H1 (cell line): ENCODE measurements around the gene CELA2A. TPM values are rescaled to one million over a fixed set of nuclear protein-coding genes. Genes with fewer than 3 reads are reported as not detected.

Source experiments
- CTCF ChIA-PET: fragments of 300-600 bp; sonication (Branson Sonifier 250); formaldehyde crosslinking; loops from one replicate; lab custom pipeline; 2021; ENCODE audit not compliant: partially characterized antibody; lab: Charles Lee
- POLR2A ChIA-PET: fragments of 300-600 bp; sonication (Branson Sonifier 250); formaldehyde crosslinking; loops from one replicate; lab custom pipeline; 2021; ENCODE audit warnings: inconsistent platforms; ENCODE audit not compliant: partially characterized antibody; lab: Charles Lee
- DNase-seq, 2 experiments: peaks; one replicate each; pipeline versions ENCODE4 v3.0.0 to v3.0.0-alpha.2; 2010 to 2022; ENCODE audit warnings: low spot score in 2 of 2, low read depth in 1 of 2, mixed read lengths in 1 of 2
- FAIRE-seq: peaks from 2 replicates; lab custom pipeline; 2011; peaks lifted over from hg19 to GRCh38; lab: Jason Lieb, UNC
- H2AFZ ChIP-seq: 2 replicates; pipeline ENCODE4 v1.8.1; 2012; ENCODE audit warnings: low read length, inconsistent platforms
- H2AK5ac ChIP-seq: 2 replicates; pipeline ENCODE4 v1.6.1; 2013; ENCODE audit warnings: low read depth, low read length
- H2BK120ac ChIP-seq: replicated peaks from 2 replicates; pipeline ENCODE3; 2013; ENCODE audit warnings: low read depth, low read length, inconsistent platforms
- H2BK12ac ChIP-seq: 2 replicates; pipeline ENCODE4 v1.6.1; 2013; ENCODE audit warnings: low read depth, low read length
- H2BK15ac ChIP-seq: 2 replicates; pipeline ENCODE4 v1.6.1; 2013; ENCODE audit warnings: low read length
- H2BK20ac ChIP-seq: 2 replicates; pipeline ENCODE4 v1.6.1; 2013; ENCODE audit warnings: low read length
- H2BK5ac ChIP-seq: 2 replicates; pipeline ENCODE4 v1.6.1; 2013; ENCODE audit warnings: low read depth, low read length
- H3K14ac ChIP-seq: 2 replicates; pipeline ENCODE4 v1.6.1; 2013; ENCODE audit warnings: inconsistent platforms; ENCODE audit not compliant: insufficient read length
- H3K18ac ChIP-seq: 2 replicates; pipeline ENCODE4 v1.6.1; 2013; ENCODE audit warnings: low read length; ENCODE audit errors: extremely low read depth
- H3K23ac ChIP-seq: 2 replicates; pipeline ENCODE4 v1.6.1; 2013; ENCODE audit warnings: inconsistent platforms; ENCODE audit not compliant: insufficient read length
- H3K23me2 ChIP-seq: 2 replicates; pipeline ENCODE4 v1.6.1; 2013; ENCODE audit warnings: low read depth, low read length
- H3K27ac ChIP-seq: 2 replicates; pipeline ENCODE4 v1.6.1; 2011; ENCODE audit warnings: low read depth, low read length, inconsistent platforms
- H3K27me3 ChIP-seq, 4 experiments: replicated peaks in 1 of 4; 1 replicate in 1 of 4; 2 replicates in 3 of 4; pipeline versions ENCODE4 v1.6.1 to v1.8.1; 2011 to 2013; ENCODE audit warnings: low read length in 3 of 4, mild to moderate bottlenecking in 3 of 4, inconsistent platforms in 2 of 4, mixed read lengths in 2 of 4, moderate library complexity in 1 of 4; ENCODE audit not compliant: control insufficient read depth in 3 of 4, insufficient read depth in 3 of 4; ENCODE audit errors: extremely low read depth in 1 of 4
- H3K36me3 ChIP-seq, 4 experiments: 2 replicates each; pipeline versions ENCODE4 v1.6.1 to v1.8.1; 2011 to 2013; ENCODE audit warnings: mild to moderate bottlenecking in 4 of 4, low read length in 3 of 4, moderate library complexity in 2 of 4, control low read depth in 1 of 4, inconsistent platforms in 1 of 4; ENCODE audit not compliant: insufficient read depth in 4 of 4, control insufficient read depth in 2 of 4
- H3K4ac ChIP-seq: replicated peaks from 2 replicates; pipeline ENCODE3; 2013; ENCODE audit warnings: low read length, low read depth, mixed read lengths, inconsistent platforms; ENCODE audit not compliant: insufficient read length
- H3K4me1 ChIP-seq, 4 experiments: replicated peaks in 1 of 4; 1 replicate in 1 of 4; 2 replicates in 3 of 4; pipeline versions ENCODE4 v1.6.1 to v1.8.1; 2011 to 2013; ENCODE audit warnings: low read length in 3 of 4, inconsistent platforms in 2 of 4, mixed read lengths in 1 of 4; ENCODE audit not compliant: insufficient read depth in 4 of 4, control insufficient read depth in 3 of 4
- H3K4me2 ChIP-seq, 2 experiments: 2 replicates each; pipeline versions ENCODE4 v1.6.1 to v1.8.1; 2011 to 2013; ENCODE audit warnings: low read depth in 2 of 2, low read length in 2 of 2, control low read depth in 1 of 2, inconsistent platforms in 1 of 2, mild to moderate bottlenecking in 1 of 2; ENCODE audit not compliant: insufficient read depth in 1 of 2
- H3K4me3 ChIP-seq, 4 experiments: fragments of 200-600, 300-600 bp in 1 of 4; sonication (generic), shearing (Covaris generic), sonication (Bioruptor Twin) in 1 of 4; 2 replicates each; pipeline versions ENCODE4 v1.5.1 to v1.8.1; 2011 to 2016; ENCODE audit warnings: low read length in 4 of 4, low read depth in 3 of 4, control low read depth in 2 of 4, inconsistent platforms in 2 of 4, mild to moderate bottlenecking in 2 of 4, mixed read lengths in 1 of 4, moderate library complexity in 1 of 4; ENCODE audit not compliant: insufficient read depth in 2 of 4; ENCODE audit errors: extremely low read depth in 1 of 4
- H3K56ac ChIP-seq: replicated peaks from 2 replicates; pipeline ENCODE3; 2013; ENCODE audit warnings: low read depth, mild to moderate bottlenecking, mixed read lengths, low read length, inconsistent platforms; ENCODE audit not compliant: insufficient read length
- H3K79me1 ChIP-seq: 2 replicates; pipeline ENCODE4 v1.6.1; 2013; ENCODE audit warnings: low read depth, low read length, control low read depth
- H3K79me2 ChIP-seq, 2 experiments: 2 replicates each; pipeline versions ENCODE4 v1.6.1 to v1.8.1; 2012 to 2013; ENCODE audit warnings: low read length in 2 of 2, mild to moderate bottlenecking in 2 of 2, inconsistent platforms in 1 of 2; ENCODE audit not compliant: insufficient read depth in 2 of 2, control insufficient read depth in 1 of 2
- H3K9ac ChIP-seq, 4 experiments: replicated peaks in 1 of 4; 1 replicate in 1 of 4; 2 replicates in 3 of 4; pipeline versions ENCODE4 v1.6.1 to v1.8.1; 2011 to 2013; ENCODE audit warnings: low read depth in 3 of 4, low read length in 3 of 4, control low read depth in 2 of 4, mild to moderate bottlenecking in 2 of 4, moderate library complexity in 2 of 4, inconsistent platforms in 1 of 4; ENCODE audit errors: extremely low read depth in 1 of 4
- H3K9me3 ChIP-seq, 2 experiments: 2 replicates each; pipeline versions ENCODE4 v1.6.1 to v1.8.1; 2012 to 2013; ENCODE audit warnings: mild to moderate bottlenecking in 2 of 2, moderate library complexity in 2 of 2, control low read depth in 1 of 2, inconsistent platforms in 1 of 2, low read depth in 1 of 2, low read length in 1 of 2, mixed read lengths in 1 of 2; ENCODE audit not compliant: insufficient read depth in 2 of 2
- H4K20me1 ChIP-seq, 2 experiments: replicated peaks in 1 of 2; 2 replicates each; pipeline versions ENCODE3 to v1.8.1; 2011 to 2013; ENCODE audit warnings: inconsistent platforms in 2 of 2, low read length in 2 of 2, mild to moderate bottlenecking in 1 of 2; ENCODE audit not compliant: insufficient read depth in 2 of 2, control insufficient read depth in 1 of 2
- H4K5ac ChIP-seq: 2 replicates; pipeline ENCODE4 v1.6.1; 2013; ENCODE audit warnings: low read length, low read depth, mixed read lengths, inconsistent platforms; ENCODE audit not compliant: insufficient read length
- H4K8ac ChIP-seq: 2 replicates; pipeline ENCODE4 v1.8.0; 2013; ENCODE audit warnings: mild to moderate bottlenecking, moderate library complexity, low read length, inconsistent platforms; ENCODE audit not compliant: insufficient read depth; ENCODE audit errors: extremely low read depth
- H4K91ac ChIP-seq: replicated peaks from 2 replicates; pipeline ENCODE3; 2013; ENCODE audit warnings: low read length, mixed read lengths, inconsistent platforms; ENCODE audit not compliant: insufficient read length
- ATF3 ChIP-seq: IDR thresholded peaks from 2 replicates; pipeline ENCODE4 v1.6.1; 2011; ENCODE audit warnings: low read depth, mild to moderate bottlenecking, low read length; ENCODE audit not compliant: insufficient read depth
- EGR1 ChIP-seq: IDR thresholded peaks from 2 replicates; pipeline ENCODE4 v1.6.1; 2011; ENCODE audit warnings: low read depth, low read length, borderline replicate concordance
- EZH2 ChIP-seq: fragments of 200-600 bp; sonication (generic); IDR thresholded peaks from 2 replicates; pipeline ENCODE4 v1.7.1; 2012; ENCODE audit warnings: low read depth, mild to moderate bottlenecking, moderate library complexity, low read length, inconsistent platforms; ENCODE audit not compliant: severe bottlenecking
- KDM1A ChIP-seq: fragments of 200-600, 300-600 bp; sonication (generic); IDR thresholded peaks from 2 replicates; pipeline ENCODE4 v1.7.1; 2016; ENCODE audit warnings: mild to moderate bottlenecking, low read length, borderline replicate concordance
- KDM4A ChIP-seq: IDR thresholded peaks from one replicate; pipeline ENCODE4 v1.7.1; 2012; ENCODE audit warnings: low read depth, mild to moderate bottlenecking, moderate library complexity, low read length, inconsistent platforms; ENCODE audit not compliant: severe bottlenecking
- POLR2A ChIP-seq, 2 experiments: IDR thresholded peaks; 1 replicate in 1 of 2; 2 replicates in 1 of 2; pipeline ENCODE4 v1.6.1; 2011; ENCODE audit warnings: low read depth in 2 of 2, low read length in 2 of 2, mild to moderate bottlenecking in 2 of 2; ENCODE audit errors: control extremely low read depth in 1 of 2
- RFX5 ChIP-seq: IDR thresholded peaks from 2 replicates; pipeline ENCODE4 v1.6.1; 2011; ENCODE audit warnings: low read depth, low read length, improper control_type of control experiment, borderline replicate concordance
- SIN3A ChIP-seq, 2 experiments: IDR thresholded peaks in 1 of 2; conservative IDR thresholded peaks in 1 of 2; 2 replicates each; pipeline ENCODE4 v1.6.1; 2011 to 2012; ENCODE audit warnings: low read length in 2 of 2, improper control_type of control experiment in 1 of 2, low read depth in 1 of 2, mild to moderate bottlenecking in 1 of 2
- SP1 ChIP-seq: IDR thresholded peaks from 2 replicates; pipeline ENCODE4 v1.6.1; 2011; ENCODE audit warnings: low read depth, low read length
- SP2 ChIP-seq: IDR thresholded peaks from 2 replicates; pipeline ENCODE4 v1.6.1; 2012; ENCODE audit warnings: mild to moderate bottlenecking, low read length, inconsistent platforms
- WGBS, 2 experiments: shearing (Covaris generic) in 1 of 2; methylation state at CpG; one replicate each; pipeline versions ENCODE4 v1.1.6 to v1.1.7; 2013 to 2015; ENCODE audit warnings: low lambda C conversion rate in 2 of 2, mixed read lengths in 2 of 2, inconsistent platforms in 1 of 2, low coverage in 1 of 2, missing lambda C conversion rate in 1 of 2; ENCODE audit not compliant: insufficient replicate concordance in 2 of 2, insufficient coverage in 1 of 2, insufficient read length in 1 of 2; ENCODE audit errors: extremely low coverage in 1 of 2, missing lambda C conversion rate in 1 of 2; 5-methylcytosine and 5-hydroxymethylcytosine counted together
- polyA plus RNA-seq, 7 experiments: library from polyadenylated mRNA; depleted of rRNA in 3 of 7; stranded (reverse) in 5 of 7; unstranded in 2 of 7; fragments of >200 nt in 5 of 7; fragments of 200-250 nt in 2 of 7; gene quantifications; 1 replicate in 5 of 7; 2 replicates in 1 of 7; 4 replicates in 1 of 7; pipeline versions ENCODE4 v1.2.1 to v1.2.3, GENCODE V29; 2011 to 2013; ENCODE audit warnings: missing spikeins in 2 of 7, mixed read lengths in 2 of 7
- total RNA-seq: library from RNA; stranded (reverse); fragmentation: NEBNext Ultra II Directional; extraction: Animal tissue kit (Norgen Biotek cat#: 25700); gene quantifications from 2 replicates; pipeline ENCODE4 v1.2.1, GENCODE V29; 2021
- TF ChIP-seq, protein P1 (sequence below): IDR thresholded peaks from 2 replicates; pipeline ENCODE4 v1.6.1; 2011; ENCODE audit warnings: low read length, improper control_type of control experiment

Gene CELA2A
- total and polyA plus RNA-seq, 2 of the 8 experiments (the other 6 are each of a cell fraction or from before 2014, with no cell fraction given), result not detected

DNA sequence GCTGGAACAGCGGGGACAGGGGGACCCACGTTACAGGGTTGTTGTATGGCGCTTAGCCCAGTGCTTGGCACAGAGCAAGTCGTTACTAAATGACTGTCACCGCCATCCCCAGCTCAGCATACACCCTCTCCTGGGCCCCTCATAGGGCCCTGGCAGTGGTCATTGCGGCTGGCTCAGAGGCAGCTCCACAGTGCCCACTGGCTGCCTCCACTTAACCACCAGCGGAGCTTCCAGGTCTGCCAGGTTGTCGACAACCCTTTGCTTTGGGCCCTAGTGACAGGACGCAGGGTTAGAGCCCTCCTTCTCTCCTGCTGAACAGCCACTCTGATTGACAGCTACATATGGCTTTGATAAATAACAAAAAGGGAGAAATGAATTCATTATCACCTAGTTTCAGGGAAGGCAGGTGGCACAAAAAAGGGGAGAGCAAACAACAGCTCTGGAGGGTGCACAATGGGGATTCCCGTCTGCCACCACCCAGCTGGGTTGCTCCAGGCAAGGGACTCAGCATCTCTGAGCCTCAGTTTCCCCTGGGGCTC is 42.0 kb upstream of the CELA2A start:
- no peak overlapping the region for H3K4ac ChIP-seq
- H2AFZ ChIP-seq, result no peak overlapping the region
- H3K56ac ChIP-seq, result no peak overlapping the region
- no peaks in the 10 kb centered on the region; the same call in 1 of the 2 replicates for H3K79me1 ChIP-seq
- no peak overlapping the region for H3K9ac ChIP-seq
- H3K27ac ChIP-seq, result no peak overlapping the region
- no peak overlapping the region for H3K4me2 ChIP-seq
- no peak overlapping the region for H2BK12ac ChIP-seq
- H3K4me3 ChIP-seq, result no peak overlapping the region
- 81% methylated on average over 10 of the region's 10 CpGs; no CpG with 5 or more reads in 1 of the 2 experiments for WGBS, 2 experiments
- POLR2A ChIA-PET, result interaction anchor here (1.7 kb wide), 1 partner anchor 9 kb away, joined by 4 read pairs; no protein-coding TSS in a partner anchor
- H2BK120ac ChIP-seq, result no peak overlapping the region
- no peak overlapping the region for H4K8ac ChIP-seq
- peaks cover 0 to 23% (median 3%) of the 10 kb centered on the region in 4 experiments; a peak in 6 of 7 replicates for H3K4me1 ChIP-seq
- H3K27me3 ChIP-seq, result peaks cover 0 to 16% (median 14%) of the 10 kb centered on the region in 4 experiments; a peak in 6 of 7 replicates
- H3K18ac ChIP-seq, result no peak overlapping the region
- no peaks in the 10 kb centered on the region for H3K36me3 ChIP-seq
- CTCF ChIA-PET, result interaction anchor here (0.6 to 2.2 kb wide), 9 partner anchors 10 to 1451 kb away, joined by 3 to 12 read pairs (median 4); no protein-coding TSS in a partner anchor
- H4K20me1 ChIP-seq, result peaks cover 2 to 7% of the 10 kb centered on the region in 2 experiments
- H3K14ac ChIP-seq, result no peak overlapping the region
- H2BK5ac ChIP-seq, result no peak overlapping the region
- H3K23me2 ChIP-seq, result peaks cover 4% of the 10 kb centered on the region; the same call in 1 of the 2 replicates
- H2BK20ac ChIP-seq, result no peak overlapping the region
- 0 out of 2 replicates have a peak overlapping the region, but pooled peaks have one; percentile 24 for H2AK5ac ChIP-seq
- H4K5ac ChIP-seq, result no peak overlapping the region
- no peaks in the 10 kb centered on the region for H3K9me3 ChIP-seq
- H2BK15ac ChIP-seq, result no peak overlapping the region
- no peak overlapping the region for H4K91ac ChIP-seq
- FAIRE-seq (no peak), DNase-seq (no peak)
- no peaks in the 10 kb centered on the region for H3K79me2 ChIP-seq
- H3K23ac ChIP-seq, result no peak overlapping the region
- TF ChIP-seq RFX5 (no peak), SIN3A (conservative IDR thresholded peaks at IDR 0.05 in 1 of 2, IDR thresholded peaks at IDR 0.05 in 1 of 2; ENCODE audit: low read depth in 1 of 2, low read length in 2 of 2) (no peak), EGR1 (no peak), POLR2A (IDR thresholded peaks at IDR 0.05; ENCODE audit: control extremely low read depth in 1 of 2, low read depth in 2 of 2, low read length in 2 of 2) (no peak), KDM4A (no peak), KDM1A (no peak), EZH2 (no peak), SP2 (no peak), ATF3 (no peak), SP1 (no peak)
- TF ChIP-seq, protein P1, sequence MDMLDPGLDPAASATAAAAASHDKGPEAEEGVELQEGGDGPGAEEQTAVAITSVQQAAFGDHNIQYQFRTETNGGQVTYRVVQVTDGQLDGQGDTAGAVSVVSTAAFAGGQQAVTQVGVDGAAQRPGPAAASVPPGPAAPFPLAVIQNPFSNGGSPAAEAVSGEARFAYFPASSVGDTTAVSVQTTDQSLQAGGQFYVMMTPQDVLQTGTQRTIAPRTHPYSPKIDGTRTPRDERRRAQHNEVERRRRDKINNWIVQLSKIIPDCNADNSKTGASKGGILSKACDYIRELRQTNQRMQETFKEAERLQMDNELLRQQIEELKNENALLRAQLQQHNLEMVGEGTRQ, result no peak
